Sigmoid colon (tissue), 7 donors: ENCODE results near the gene TRPV4. TPM values are rescaled to one million over a fixed set of nuclear protein-coding genes. Genes with fewer than 3 reads are reported as not detected.
A peak's percentile ranks its signal among the peaks of the same experiment; 100 is the strongest.

Experiments
- DNase-seq: peaks from one replicate; pipeline ENCODE4 v3.0.0-alpha.2; 2019
- H3K27ac ChIP-seq, 4 donors: fragments of 200-600 bp; sonication (generic); one replicate each; pipeline ENCODE4 v1.5.1; 2016 to 2019; ENCODE audit warnings: mild to moderate bottlenecking in 1 of 4
- H3K27me3 ChIP-seq, 3 donors: fragments of 200-600 bp; sonication (generic); one replicate each; pipeline ENCODE4 v1.5.1; 2019; ENCODE audit warnings: mild to moderate bottlenecking in 1 of 3
- H3K36me3 ChIP-seq, 4 donors: fragments of 200-600 bp; sonication (generic); one replicate each; pipeline ENCODE4 v1.5.1; 2016 to 2019
- H3K4me1 ChIP-seq, 4 donors: fragments of 200-600 bp; sonication (generic); one replicate each; pipeline ENCODE4 v1.5.1; 2017 to 2019
- H3K4me3 ChIP-seq, 4 donors: fragments of 200-600 bp; sonication (generic); one replicate each; pipeline ENCODE4 v1.5.1; 2017 to 2019; ENCODE audit warnings: mild to moderate bottlenecking in 2 of 4, moderate library complexity in 1 of 4
- H3K9me3 ChIP-seq, 4 donors: fragments of 200-600 bp in 3 of 4; sonication (generic) in 3 of 4; one replicate each; pipeline versions ENCODE4 v1.5.1 to v1.6.1; 2013 to 2019
- EP300 ChIP-seq, 4 donors: sonication (generic); formaldehyde crosslinking; IDR thresholded peaks; one replicate each; pipeline ENCODE4 v1.6.1; 2017; ENCODE audit warnings: antibody characterized with exemption in 4 of 4
- POLR2A ChIP-seq, 2 donors: fragments of 450-650 bp; IDR thresholded peaks; one replicate each; pipeline ENCODE4 v1.6.1; 2016; ENCODE audit warnings: antibody characterized with exemption in 2 of 2, mild to moderate bottlenecking in 2 of 2, moderate library complexity in 2 of 2
- POLR2AphosphoS5 ChIP-seq, 4 donors: sonication (generic); formaldehyde crosslinking; IDR thresholded peaks; one replicate each; pipeline ENCODE4 v1.6.1; 2017; ENCODE audit warnings: antibody characterized with exemption in 4 of 4
- WGBS, 2 donors: extraction: QIAGEN DNeasy Blood & Tissue Kit; methylation state at CpG; one replicate each; pipeline ENCODE4 v1.1.7; 2013; 5-methylcytosine and 5-hydroxymethylcytosine counted together
- intact Hi-C: fragments of 100-400 bp; cut with DNase I; formaldehyde crosslinking; loops from one replicate; pipeline ENCODE4 v1.15.1; 2023
- polyA plus RNA-seq, 3 donors: library from polyadenylated mRNA; stranded (reverse); fragments of 200-250 nt; gene quantifications; one replicate each; pipeline ENCODE4 v1.2.3, GENCODE V29; 2013
- total RNA-seq, 4 donors: library from RNA; depleted of rRNA; stranded (reverse); fragments of >200 nt; gene quantifications; one replicate each; pipeline ENCODE4 v1.1.0, GENCODE V29; 2016
- TF ChIP-seq, protein P1 (sequence below), 4 experiments: fragments of 450-650 bp in 3 of 4; fragments of 200-600 bp in 1 of 4; IDR thresholded peaks; one replicate each; pipeline ENCODE4 v1.5.1; 2016 to 2019; ENCODE audit warnings: antibody characterized with exemption in 4 of 4, mild to moderate bottlenecking in 3 of 4, moderate library complexity in 2 of 4
- donor health status: healthy with polysubstance abuse.
- donor health status: Bipolar disorder and iron deficiency.
- donor health status: healthy.

TRPV4 gene
- total and polyA plus RNA-seq, 7 donors: 0.14 to 0.60 (median 0.39) TPM; not detected in 1

DNA sequence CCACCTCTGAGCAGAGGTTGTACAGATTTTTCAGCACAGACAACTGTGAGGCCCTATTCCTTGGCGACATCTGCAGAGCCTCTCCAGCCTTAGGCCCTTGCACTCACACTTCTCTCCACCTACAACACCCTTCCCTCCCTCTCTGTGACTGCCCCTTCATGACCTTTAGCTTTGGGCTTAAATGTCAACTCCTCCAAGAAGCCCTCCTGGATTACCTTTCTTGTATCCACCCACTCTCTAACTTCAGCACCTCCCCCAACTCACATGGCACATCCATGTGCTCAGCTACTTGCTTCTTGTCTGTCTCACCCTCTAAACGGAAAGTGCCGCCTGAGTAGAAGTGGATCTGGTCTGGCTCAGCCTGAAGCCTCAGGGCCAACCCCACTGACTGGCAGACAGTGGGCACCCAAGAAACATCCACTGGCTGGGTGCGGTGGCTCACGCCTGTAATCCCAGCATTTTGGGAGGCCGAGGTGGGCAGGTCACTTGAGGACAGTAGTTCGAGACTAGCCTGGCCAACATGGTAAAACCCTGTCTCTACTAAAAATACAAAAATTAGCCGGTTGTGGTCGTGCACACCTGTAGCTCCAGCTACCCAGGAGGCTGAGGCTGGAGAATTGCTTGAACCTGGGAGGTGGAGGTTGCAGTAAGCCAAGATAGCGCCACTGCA, 22.1 kb downstream of the TRPV4 start:
- intact Hi-C loops: no loop called here
- TF ChIP-seq EP300 (IDR thresholded peaks at IDR 0.05): no peak
- no peak for TF ChIP-seq POLR2A (IDR thresholded peaks at IDR 0.05)
- TF ChIP-seq, protein P1, sequence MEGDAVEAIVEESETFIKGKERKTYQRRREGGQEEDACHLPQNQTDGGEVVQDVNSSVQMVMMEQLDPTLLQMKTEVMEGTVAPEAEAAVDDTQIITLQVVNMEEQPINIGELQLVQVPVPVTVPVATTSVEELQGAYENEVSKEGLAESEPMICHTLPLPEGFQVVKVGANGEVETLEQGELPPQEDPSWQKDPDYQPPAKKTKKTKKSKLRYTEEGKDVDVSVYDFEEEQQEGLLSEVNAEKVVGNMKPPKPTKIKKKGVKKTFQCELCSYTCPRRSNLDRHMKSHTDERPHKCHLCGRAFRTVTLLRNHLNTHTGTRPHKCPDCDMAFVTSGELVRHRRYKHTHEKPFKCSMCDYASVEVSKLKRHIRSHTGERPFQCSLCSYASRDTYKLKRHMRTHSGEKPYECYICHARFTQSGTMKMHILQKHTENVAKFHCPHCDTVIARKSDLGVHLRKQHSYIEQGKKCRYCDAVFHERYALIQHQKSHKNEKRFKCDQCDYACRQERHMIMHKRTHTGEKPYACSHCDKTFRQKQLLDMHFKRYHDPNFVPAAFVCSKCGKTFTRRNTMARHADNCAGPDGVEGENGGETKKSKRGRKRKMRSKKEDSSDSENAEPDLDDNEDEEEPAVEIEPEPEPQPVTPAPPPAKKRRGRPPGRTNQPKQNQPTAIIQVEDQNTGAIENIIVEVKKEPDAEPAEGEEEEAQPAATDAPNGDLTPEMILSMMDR (IDR thresholded peaks at IDR 0.05): no peak
- TF ChIP-seq POLR2AphosphoS5 (IDR thresholded peaks at IDR 0.05): no peak
- Histone ChIP-seq H3K27me3 (no peaks in the 10 kb centered on the region), H3K4me1 (no peaks in the 10 kb centered on the region), H3K9me3 (no peaks in the 10 kb centered on the region), H3K36me3 (no peaks in the 10 kb centered on the region), H3K27ac (no peak overlapping the region), H3K4me3 (no peak overlapping the region)
- DNase-seq: no peak
- WGBS, 2 donors: 87 to 90% methylated on average over 10 of the region's 10 CpGs

DNA sequence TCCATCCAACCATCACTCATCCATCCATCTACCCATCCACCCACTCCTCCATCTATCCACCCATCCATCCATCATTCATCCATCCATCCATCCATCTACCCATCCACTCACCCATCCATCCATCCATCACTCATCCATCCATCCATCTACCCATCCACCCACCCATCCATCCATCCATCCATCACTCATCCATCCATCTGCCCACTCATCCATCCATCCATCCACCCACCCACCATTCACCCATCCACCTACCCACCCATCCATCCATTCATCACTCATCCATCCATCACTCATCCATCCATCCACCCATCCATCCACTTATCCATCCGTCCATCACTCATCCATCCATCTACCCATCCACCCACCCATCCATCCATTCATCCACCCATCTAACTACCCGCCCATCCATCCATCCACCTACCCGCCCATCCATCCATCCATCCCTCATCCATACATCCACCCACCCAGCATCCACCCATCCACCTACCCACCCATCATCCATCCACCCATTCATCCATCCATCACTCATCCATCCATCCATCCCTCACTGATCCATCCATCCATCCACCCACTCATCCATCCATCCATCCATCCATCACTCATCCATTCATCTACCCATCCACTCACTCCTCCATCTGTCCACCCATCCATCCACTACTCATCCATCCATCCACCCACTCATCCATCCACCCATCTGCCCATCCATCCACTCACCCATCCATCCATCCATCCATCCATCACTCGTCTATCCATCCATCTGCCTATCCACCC, 24.1 kb downstream of the TRPV4 start:
- H3K27me3 ChIP-seq: no peaks in the 10 kb centered on the region
- intact Hi-C loops: no loop called here
- no peaks in the 10 kb centered on the region for H3K9me3 ChIP-seq
- H3K4me3 ChIP-seq: no peak overlapping the region
- no peak overlapping the region for H3K27ac ChIP-seq
- H3K4me1 ChIP-seq: no peaks in the 10 kb centered on the region
- TF ChIP-seq POLR2A (IDR thresholded peaks at IDR 0.05) (no peak), EP300 (IDR thresholded peaks at IDR 0.05) (no peak), POLR2AphosphoS5 (IDR thresholded peaks at IDR 0.05) (no peak)
- TF ChIP-seq, protein P1 (IDR thresholded peaks at IDR 0.05): no peak
- 93 to 95% methylated on average over 4 of the region's 4 CpGs for WGBS, 2 donors
- H3K36me3 ChIP-seq: no peaks in the 10 kb centered on the region
- no peak for DNase-seq

DNA sequence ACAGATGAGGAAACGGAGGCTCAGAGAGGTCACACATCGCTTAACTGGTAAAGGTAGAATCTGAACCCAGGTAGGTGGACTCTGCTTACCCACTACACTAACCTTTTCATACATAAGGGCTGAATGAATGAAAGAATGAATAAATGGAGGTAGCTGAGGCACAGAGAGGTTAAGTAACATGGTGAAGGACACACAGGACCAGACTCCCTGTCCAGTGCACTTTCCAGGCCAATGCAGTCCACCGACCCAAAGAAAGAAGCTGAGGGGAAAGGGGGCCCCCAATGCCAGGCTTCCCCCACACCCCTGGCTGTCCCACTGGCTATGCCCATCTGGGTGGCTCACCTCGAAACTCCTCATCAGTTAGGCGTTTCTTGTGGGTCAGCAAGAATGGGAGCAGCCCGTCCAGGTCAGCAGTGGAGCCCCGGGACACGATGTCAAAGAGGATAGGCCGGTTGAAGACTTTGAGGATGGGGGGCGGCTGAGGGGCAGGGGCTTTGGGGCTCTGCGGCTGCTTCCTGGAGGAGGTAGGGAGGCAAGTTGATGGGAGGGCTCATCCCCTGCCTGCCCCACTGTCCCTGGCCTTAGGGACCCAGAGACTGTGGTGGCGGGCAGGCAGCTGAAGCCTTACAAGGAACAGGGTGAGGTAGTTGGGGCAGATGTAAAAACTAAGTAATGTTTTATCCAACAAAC, 25.1 kb downstream of the TRPV4 start:
- DNase-seq: no peak
- H3K9me3 ChIP-seq: no peaks in the 10 kb centered on the region
- no peaks in the 10 kb centered on the region for H3K36me3 ChIP-seq
- intact Hi-C loops: no loop called here
- no peak overlapping the region for H3K4me3 ChIP-seq
- no peak overlapping the region for H3K27ac ChIP-seq
- no peaks in the 10 kb centered on the region for H3K27me3 ChIP-seq
- H3K4me1 ChIP-seq: no peaks in the 10 kb centered on the region
- WGBS, 2 donors: 93 to 94% methylated on average over 12 of the region's 12 CpGs
- no peak for TF ChIP-seq EP300 (IDR thresholded peaks at IDR 0.05)
- no peak for TF ChIP-seq POLR2A (IDR thresholded peaks at IDR 0.05)
- TF ChIP-seq, protein P1 (IDR thresholded peaks at IDR 0.05): no peak

DNA sequence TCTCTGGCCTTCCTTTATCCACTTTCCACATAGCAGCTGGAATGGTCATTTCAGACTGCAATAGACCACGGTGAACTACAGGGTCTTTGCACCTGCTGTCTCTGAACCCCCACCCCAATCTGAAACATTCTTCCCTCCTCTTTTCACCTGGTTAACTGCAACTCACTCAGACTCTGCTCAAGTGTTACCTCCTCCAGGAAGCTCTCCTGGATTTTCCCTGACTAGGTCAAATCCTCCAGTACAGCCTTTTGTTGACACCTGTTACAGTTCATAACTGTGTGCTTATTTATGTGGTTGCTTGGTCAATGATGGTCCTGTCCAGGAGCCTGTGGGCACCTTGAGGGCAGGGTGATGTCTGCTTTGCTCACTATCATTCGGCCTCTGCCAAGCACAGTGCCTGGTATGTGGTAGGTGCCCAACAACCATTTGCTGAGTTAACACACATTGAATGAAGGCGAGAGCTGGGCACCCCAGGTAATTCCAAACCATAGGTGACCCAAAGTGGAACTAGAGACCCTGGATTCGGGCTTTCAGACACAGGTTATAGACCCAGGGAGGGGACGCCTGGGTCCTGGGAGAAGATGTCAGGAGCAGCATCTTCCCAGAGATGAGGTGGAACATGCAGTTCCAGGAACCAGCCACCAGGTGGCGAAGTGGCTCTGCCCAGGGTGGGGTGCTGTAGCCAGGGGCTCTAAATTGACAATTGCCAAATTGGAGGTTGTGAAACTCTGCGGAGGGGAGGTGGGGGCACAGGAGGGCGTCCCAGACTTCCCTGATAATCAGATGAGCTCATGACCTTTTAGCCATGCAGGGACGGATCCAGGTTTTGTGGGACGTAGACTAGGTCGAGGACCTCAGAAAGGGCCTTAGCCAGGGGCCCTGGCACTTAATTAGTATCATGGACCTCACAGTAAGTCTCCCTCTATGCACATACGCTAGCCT, 28.1 kb downstream of the TRPV4 start:
- Histone ChIP-seq H3K36me3 (no peaks in the 10 kb centered on the region), H3K27me3 (no peaks in the 10 kb centered on the region), H3K4me3 (no peak overlapping the region), H3K9me3 (no peaks in the 10 kb centered on the region), H3K4me1 (no peaks in the 10 kb centered on the region), H3K27ac (no peak overlapping the region)
- peak; percentile 84 for DNase-seq
- WGBS, 2 donors: 37 to 45% methylated on average over 12 of the region's 12 CpGs
- TF ChIP-seq, protein P1 (IDR thresholded peaks at IDR 0.05): peak; percentile 78 to 98 (median 86)
- TF ChIP-seq EP300 (IDR thresholded peaks at IDR 0.05): no peak
- intact Hi-C loops: loop anchor here (1.0 kb wide), 2 partner anchors 40 to 75 kb away; partner anchors contain the start of gene GLTP
